MM.1S (cell line): ENCODE measurements around the gene IGLON5.

Experiments used
- DNase-seq: peaks from one replicate; pipeline ENCODE4 v3.0.0-alpha.2; 2015
- H2AFZ ChIP-seq: fragments of 300-600 bp; sonication (generic); 2 replicates; pipeline ENCODE4 v1.6.0; 2016; ENCODE audit warnings: antibody characterized with exemption, low read length
- H3F3A ChIP-seq: fragments of 300-600 bp; sonication (generic); 2 replicates; pipeline ENCODE4 v1.6.1; 2016; ENCODE audit warnings: mild to moderate bottlenecking, antibody characterized with exemption, low read length, moderate library complexity, mixed read lengths; ENCODE audit not compliant: insufficient read depth
- H3K27ac ChIP-seq: fragments of 300-600 bp; sonication (generic); 2 replicates; pipeline ENCODE4 v1.5.1; 2016; ENCODE audit warnings: mild to moderate bottlenecking, low read length
- H3K27me3 ChIP-seq: fragments of 300-600 bp; sonication (generic); replicated peaks from 2 replicates; pipeline ENCODE4 v1.6.0; 2016; ENCODE audit warnings: low read length; ENCODE audit not compliant: insufficient read depth
- H3K36me3 ChIP-seq: fragments of 300-600 bp; sonication (generic); replicated peaks from 2 replicates; pipeline ENCODE4 v1.6.1; 2016; ENCODE audit warnings: mild to moderate bottlenecking, low read length, mixed read lengths; ENCODE audit not compliant: insufficient read depth
- H3K4me1 ChIP-seq: fragments of 300-600 bp; sonication (generic); 2 replicates; pipeline ENCODE4 v1.6.1; 2016; ENCODE audit warnings: low read length, mixed read lengths
- H3K4me2 ChIP-seq: fragments of 300-600 bp; sonication (generic); 2 replicates; pipeline ENCODE4 v1.6.0; 2016; ENCODE audit warnings: low read depth, low read length
- H3K4me3 ChIP-seq: fragments of 300-600 bp; sonication (generic); 2 replicates; pipeline ENCODE4 v1.5.1; 2016; ENCODE audit warnings: low read length, mixed read lengths
- H3K79me2 ChIP-seq: fragments of 300-600 bp; sonication (generic); 2 replicates; pipeline ENCODE4 v1.6.1; 2016; ENCODE audit warnings: mixed run types, low read length, mixed read lengths
- H3K9ac ChIP-seq: fragments of 300-600 bp; sonication (generic); 2 replicates; pipeline ENCODE4 v1.6.1; 2016; ENCODE audit warnings: low read length, mixed read lengths
- H3K9me2 ChIP-seq: fragments of 300-600 bp; sonication (generic); replicated peaks from 2 replicates; pipeline ENCODE4 v1.6.1; 2016; ENCODE audit warnings: mild to moderate bottlenecking, low read length, mixed read lengths; ENCODE audit not compliant: insufficient read depth
- H3K9me3 ChIP-seq: fragments of 300-600 bp; sonication (generic); replicated peaks from 2 replicates; pipeline ENCODE4 v1.6.1; 2016; ENCODE audit warnings: mild to moderate bottlenecking, low read length, mixed read lengths; ENCODE audit not compliant: insufficient read depth
- H4K20me1 ChIP-seq: fragments of 300-600 bp; sonication (generic); 2 replicates; pipeline ENCODE4 v1.6.1; 2016; ENCODE audit warnings: mild to moderate bottlenecking, low read length, moderate library complexity, mixed read lengths; ENCODE audit not compliant: insufficient read depth
- CTCF ChIP-seq: fragments of 300-600 bp; sonication (generic); IDR thresholded peaks from 2 replicates; pipeline ENCODE4 v1.5.1; 2016; ENCODE audit warnings: antibody characterized with exemption, low read length, mixed read lengths
- EZH2 ChIP-seq: fragments of 300-600 bp; sonication (generic); optimal IDR thresholded peaks from 2 replicates; pipeline ENCODE3; 2017; ENCODE audit warnings: low read depth, mild to moderate bottlenecking, antibody characterized with exemption, low read length, mixed read lengths
- EZH2phosphoT487 ChIP-seq: fragments of 300-600 bp; sonication (generic); IDR thresholded peaks from 2 replicates; pipeline ENCODE4 v1.6.1; 2018; ENCODE audit warnings: antibody characterized with exemption, low read length

The IGLON5 gene

GRCh38 chr19:51372021-51372648, 60.7 kb downstream of the IGLON5 start:
- no peak overlapping the region for H3K4me3 ChIP-seq

GRCh38 chr19:51372649-51373504, 61.4 kb downstream of the IGLON5 start, which contains the start of gene NKG7:
Gene NKG7 (minus strand): TSS chr19:51372654. CDS start chr19:51372535, 119 bp downstream.
- Histone ChIP-seq H3K4me1 (no peaks in the 10 kb centered on the region), H3K9me2 (no peaks in the 10 kb centered on the region), H3K4me2 (no peak within 1 kb of the TSS), H3F3A (no peaks in the 10 kb centered on the region), H4K20me1 (no peaks in the 10 kb centered on the region), H3K27me3 (no peaks in the 10 kb centered on the region), H3K9me3 (no peaks in the 10 kb centered on the region), H3K4me3 (no peak within 1 kb of the TSS), H3K79me2 (no peaks in the 10 kb centered on the region), H3K27ac (no peak within 1 kb of the TSS), H3K36me3 (no peaks in the 10 kb centered on the region), H3K9ac (no peak within 1 kb of the TSS), H2AFZ (no peak within 1 kb of the TSS)
- TF ChIP-seq EZH2 (no peak), CTCF (no peak), EZH2phosphoT487 (no peak)
- no peak for DNase-seq

More at GRCh38 chr19:51372021-51372648, 60.7 kb downstream of the IGLON5 start:
- Histone ChIP-seq H3K4me1 (no peaks in the 10 kb centered on the region), H3K79me2 (no peaks in the 10 kb centered on the region), H3K27ac (no peak overlapping the region), H3F3A (no peaks in the 10 kb centered on the region), H2AFZ (no peak overlapping the region), H3K36me3 (no peaks in the 10 kb centered on the region), H3K9me2 (no peaks in the 10 kb centered on the region), H3K27me3 (no peaks in the 10 kb centered on the region), H3K9me3 (no peaks in the 10 kb centered on the region), H3K4me2 (no peak overlapping the region), H4K20me1 (no peaks in the 10 kb centered on the region), H3K9ac (no peak overlapping the region)
- no peak for TF ChIP-seq EZH2
- no peak for TF ChIP-seq CTCF
- no peak for TF ChIP-seq EZH2phosphoT487
- no peak for DNase-seq

DNA sequence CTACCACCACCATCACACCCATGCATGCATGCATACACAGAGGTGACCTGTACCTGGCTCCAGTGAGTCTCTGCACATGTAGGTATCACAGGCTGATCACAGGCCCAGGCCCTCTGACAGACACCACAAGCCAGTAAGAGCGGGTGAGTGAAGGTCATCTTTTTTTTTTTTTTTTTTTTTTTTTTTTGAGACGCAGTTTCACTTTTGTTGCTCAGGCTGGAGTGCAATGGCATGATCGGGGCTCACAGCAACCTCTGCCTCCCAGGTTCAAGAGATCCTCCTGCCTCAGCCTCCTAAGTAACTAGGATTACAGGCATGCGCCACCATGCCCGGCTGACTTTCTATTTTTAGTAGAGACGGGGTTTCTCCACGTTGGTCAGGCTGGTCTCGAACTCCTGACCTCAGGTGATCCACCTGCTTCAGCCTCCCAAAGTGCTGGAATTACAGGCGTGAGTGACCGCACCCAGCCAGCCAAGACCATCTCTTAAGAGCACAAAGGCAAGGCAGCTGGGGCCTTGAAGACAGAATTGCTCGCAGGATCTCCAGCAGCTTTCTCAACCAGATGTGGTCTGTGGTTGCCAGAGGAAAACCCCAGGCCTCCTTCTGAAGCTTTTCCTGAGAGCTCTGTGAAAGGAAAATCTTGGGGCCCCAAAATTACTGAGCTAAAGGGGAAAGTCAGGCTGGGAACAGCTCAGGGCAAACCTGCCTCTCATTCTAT, 64.2 kb downstream of the IGLON5 start:
- H3K27me3 ChIP-seq, result no peaks in the 10 kb centered on the region
- H3K4me3 ChIP-seq, result no peak overlapping the region
- no peaks in the 10 kb centered on the region for H3K9me3 ChIP-seq
- H3K36me3 ChIP-seq, result no peaks in the 10 kb centered on the region
- no peak for DNase-seq
- no peak overlapping the region for H3K4me2 ChIP-seq
- H3K9ac ChIP-seq, result no peak overlapping the region
- no peak overlapping the region for H2AFZ ChIP-seq
- no peak overlapping the region for H3K27ac ChIP-seq
- H3K4me1 ChIP-seq, result no peaks in the 10 kb centered on the region
- TF ChIP-seq EZH2phosphoT487 (no peak), CTCF (no peak), EZH2 (no peak)
- no peaks in the 10 kb centered on the region for H3K9me2 ChIP-seq
- H3K79me2 ChIP-seq, result no peaks in the 10 kb centered on the region
- no peaks in the 10 kb centered on the region for H3F3A ChIP-seq
- H4K20me1 ChIP-seq, result no peaks in the 10 kb centered on the region
